NB4 (cell line): ENCODE data around the gene KIF3A.

Source experiments
- DNase-seq: peaks from one replicate; pipeline ENCODE4 v3.0.0; 2010; ENCODE audit warnings: low read depth
- H3K4me3 ChIP-seq: one replicate; pipeline ENCODE4 v1.5.1; 2011; ENCODE audit warnings: mild to moderate bottlenecking, low read depth, low read length, moderate library complexity
- CTCF ChIP-seq: IDR thresholded peaks from one replicate; pipeline ENCODE4 v1.5.1; 2012; ENCODE audit warnings: low read depth, low read length
- MYC ChIP-seq: IDR thresholded peaks from 2 replicates; pipeline ENCODE4 v1.6.1; 2011; ENCODE audit warnings: low read depth, low read length
- POLR2A ChIP-seq: IDR thresholded peaks from 2 replicates; pipeline ENCODE4 v1.6.1; 2011; ENCODE audit warnings: mild to moderate bottlenecking; ENCODE audit not compliant: insufficient read length; ENCODE audit errors: extremely low read depth
- TF ChIP-seq, protein P1 (sequence below): IDR thresholded peaks from 2 replicates; pipeline ENCODE4 v1.6.1; 2011; ENCODE audit warnings: low read depth, low read length

The KIF3A gene

DNA sequence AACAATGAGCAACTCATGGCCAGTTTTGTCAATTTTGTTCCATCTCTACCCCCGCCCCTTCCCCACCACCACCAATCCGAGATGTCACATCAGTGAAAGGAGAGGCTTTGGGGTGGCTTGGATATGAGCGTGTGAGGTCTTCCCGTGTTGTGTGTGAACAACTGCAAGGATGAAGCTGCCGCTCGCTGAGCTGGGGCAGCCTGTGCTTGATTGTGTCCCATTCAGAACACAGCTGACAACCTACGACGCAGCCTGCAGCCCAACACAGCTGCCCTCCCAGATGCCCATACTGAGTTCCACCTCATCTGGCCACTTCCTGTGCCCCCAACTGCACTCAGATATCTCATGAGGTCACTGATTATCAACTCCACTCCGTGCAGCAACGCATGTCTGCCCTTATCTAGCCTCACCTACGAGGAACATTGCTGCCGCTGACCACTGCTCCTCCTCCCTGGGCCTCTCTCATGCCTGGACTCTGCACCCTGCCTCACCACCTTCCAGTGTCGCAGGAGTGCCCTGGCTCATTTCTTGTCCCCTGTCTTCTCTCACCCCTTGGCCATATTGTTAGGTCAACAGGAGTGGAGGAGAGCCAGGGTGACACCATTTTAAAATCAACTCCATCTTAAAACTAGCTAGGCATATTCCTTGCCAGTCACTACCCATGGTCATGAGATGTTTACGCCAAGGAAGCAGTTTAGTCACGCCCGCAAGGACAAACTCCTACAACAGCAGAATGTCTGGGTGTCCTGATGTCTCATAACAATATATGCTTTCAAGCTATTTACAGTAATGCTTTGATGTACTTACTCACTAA is 70.8 kb downstream of the KIF3A start:
- TF ChIP-seq POLR2A, result no peak
- TF ChIP-seq MYC, result no peak
- no peak for TF ChIP-seq CTCF
- TF ChIP-seq, protein P1, sequence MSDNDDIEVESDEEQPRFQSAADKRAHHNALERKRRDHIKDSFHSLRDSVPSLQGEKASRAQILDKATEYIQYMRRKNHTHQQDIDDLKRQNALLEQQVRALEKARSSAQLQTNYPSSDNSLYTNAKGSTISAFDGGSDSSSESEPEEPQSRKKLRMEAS, result no peak
- no peak overlapping the region for H3K4me3 ChIP-seq

GRCh38 chr5:132665574-132666080 is 71.7 kb downstream of the KIF3A start:
- no peak for TF ChIP-seq MYC
- no peak for TF ChIP-seq CTCF
- TF ChIP-seq POLR2A, result no peak
- TF ChIP-seq, protein P1, result no peak
- H3K4me3 ChIP-seq, result no peak overlapping the region
- no peak for DNase-seq

More for the DNA sequence above, 70.8 kb downstream of the KIF3A start:
- peak; percentile 7 for DNase-seq

GRCh38 chr5:132664696-132665209 is 72.6 kb downstream of the KIF3A start:
- H3K4me3 ChIP-seq, result no peak overlapping the region
- TF ChIP-seq CTCF (no peak), MYC (no peak), POLR2A (no peak)
- DNase-seq, result no peak

- H3K4me3 ChIP-seq, result no peak overlapping the region
- no peak for DNase-seq
- TF ChIP-seq, protein P1, result no peak
- TF ChIP-seq POLR2A (no peak), CTCF (no peak), MYC (no peak)
Measured at GRCh38 chr5:132663771-132664695, 73.3 kb downstream of the KIF3A start.

DNA sequence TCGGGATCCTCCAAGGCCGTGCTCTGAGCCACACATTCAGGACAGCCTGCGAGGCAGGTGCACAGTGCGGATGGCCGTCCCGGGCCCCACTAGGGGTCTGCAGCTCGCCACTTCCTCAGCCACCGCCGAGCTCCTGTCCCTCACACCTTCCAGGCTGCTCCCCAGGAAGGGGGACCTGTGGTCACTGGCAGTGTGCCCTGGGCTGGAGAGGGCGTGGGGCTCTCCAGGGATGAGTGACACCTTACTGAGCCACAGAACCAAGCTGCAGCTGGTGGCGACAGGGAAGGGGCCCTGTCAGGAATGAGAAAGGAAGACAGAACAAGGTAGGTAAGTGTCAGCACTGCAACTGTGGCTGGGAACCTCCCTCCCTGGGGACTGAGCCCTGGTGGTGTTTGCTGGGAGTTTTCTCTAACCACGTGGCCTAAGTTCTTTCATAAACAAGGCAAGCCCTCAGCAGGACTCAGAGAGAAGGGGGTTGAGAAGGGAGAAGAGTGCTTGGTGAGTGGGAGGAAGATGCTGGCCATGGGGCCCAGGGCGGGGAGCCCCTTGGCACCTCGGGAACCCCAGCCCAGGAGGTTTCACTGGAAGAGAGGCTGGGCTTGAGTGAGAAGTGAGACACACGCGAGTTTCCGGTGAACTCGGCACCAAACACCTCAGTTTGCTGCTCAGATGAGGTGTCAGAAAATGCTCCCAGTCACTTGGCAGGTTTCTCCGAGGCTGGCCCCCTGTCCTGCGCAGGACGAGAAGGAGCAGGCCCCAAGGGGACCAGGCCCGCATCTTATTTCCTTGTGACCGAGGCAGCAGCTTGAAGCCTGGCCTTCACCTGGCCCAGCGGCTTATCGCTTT is 74.2 kb downstream of the KIF3A start:
- peak; percentile 76 for DNase-seq
- H3K4me3 ChIP-seq, result no peak overlapping the region
- TF ChIP-seq POLR2A (no peak), CTCF (no peak), MYC (peak; percentile 35; the same call in 1 of the 2 replicates)
- TF ChIP-seq, protein P1, result peak; percentile 95
